D721Med (cell line): Measurements from ENCODE around the gene ANKS1B.

ENCODE experiments used
- DNase-seq: peaks from one replicate; pipeline ENCODE4 v3.0.0; 2011; ENCODE audit warnings: low spot score; ENCODE audit not compliant: insufficient read length
- FAIRE-seq: peaks from 2 replicates; lab custom pipeline; 2011; peaks lifted over from hg19 to GRCh38; lab: Jason Lieb, UNC
- CTCF ChIP-seq: IDR thresholded peaks from 2 replicates; pipeline ENCODE4 v1.5.1; 2012; ENCODE audit warnings: mild to moderate bottlenecking, control low read depth; ENCODE audit not compliant: insufficient read depth; ENCODE audit errors: missing control alignments

Gene ANKS1B

GRCh38 chr12:99067171-99067785, 917.5 kb downstream of the ANKS1B start:
- FAIRE-seq, result no peak
- DNase-seq, result no peak
- TF ChIP-seq CTCF, result no peak

DNA sequence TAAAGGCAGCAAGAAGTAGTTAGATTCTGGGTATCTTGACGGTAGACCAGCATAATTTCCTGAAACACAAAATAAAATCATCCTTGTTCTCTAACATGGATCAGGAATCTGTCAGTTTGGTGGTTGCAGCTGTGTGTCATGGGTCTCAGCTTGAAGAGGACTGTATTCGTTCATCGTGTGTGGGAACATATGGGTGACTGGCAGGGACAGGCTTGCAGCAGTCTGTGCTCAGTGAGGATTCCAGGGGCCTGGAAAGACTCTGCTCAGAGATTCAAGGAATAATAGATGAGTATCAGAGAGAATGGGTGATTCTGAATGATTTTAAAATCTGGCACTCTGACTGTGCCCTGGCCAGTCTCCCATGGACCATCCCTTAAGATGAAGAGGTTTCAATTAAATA, 918.0 kb downstream of the ANKS1B start:
- TF ChIP-seq CTCF, result no peak
- DNase-seq, result no peak
- FAIRE-seq, result no peak

GRCh38 chr12:99063182-99063581, 921.6 kb downstream of the ANKS1B start:
- no peak for DNase-seq
- no peak for TF ChIP-seq CTCF
- FAIRE-seq, result no peak

GRCh38 chr12:99059824-99060511, 924.8 kb downstream of the ANKS1B start:
- no peak for TF ChIP-seq CTCF
- no peak for FAIRE-seq
- no peak for DNase-seq

DNA sequence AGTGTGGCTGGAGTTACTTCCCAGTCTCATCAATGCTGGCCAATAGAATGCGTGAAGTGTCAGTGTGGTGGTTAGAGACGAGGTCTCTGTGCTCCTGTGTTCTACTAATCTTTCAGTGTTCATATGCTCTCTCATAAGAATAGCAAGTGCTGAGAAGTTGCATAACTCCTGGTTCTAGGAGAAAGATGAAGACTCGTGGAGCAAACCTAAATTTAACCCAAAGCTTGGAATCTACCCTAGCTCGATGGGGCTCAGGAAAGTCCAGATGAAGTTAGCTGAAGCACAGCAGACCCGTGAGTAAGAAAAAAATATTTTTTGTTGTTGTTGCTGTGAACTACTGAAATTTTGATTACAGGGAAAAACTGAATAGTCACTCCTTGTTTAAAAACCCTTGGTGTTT, 927.1 kb downstream of the ANKS1B start:
- no peak for TF ChIP-seq CTCF
- DNase-seq (no peak), FAIRE-seq (no peak)

- no peak for TF ChIP-seq CTCF
- DNase-seq, result no peak
- FAIRE-seq, result no peak
These were observed 928.5 kb downstream of the ANKS1B start for GRCh38 chr12:99056186-99056585.

GRCh38 chr12:99055299-99055698, 929.4 kb downstream of the ANKS1B start:
- no peak for TF ChIP-seq CTCF
- DNase-seq, result no peak
- FAIRE-seq, result no peak
